Thyroid gland (tissue), 4 donors: ENCODE measurements around the gene MBTPS2. TPM values are rescaled to one million over a fixed set of nuclear protein-coding genes. Genes with fewer than 3 reads are reported as not detected.

Source experiments
- DNase-seq, 2 donors: peaks; one replicate each; pipeline ENCODE4 v3.0.0-alpha.2; 2019
- H3K27ac ChIP-seq, 3 donors: fragments of 200-600 bp; sonication (generic); 1 replicate in 2 of 3; 2 replicates in 1 of 3; pipeline ENCODE4 v1.5.1; 2016 to 2019; ENCODE audit warnings: mild to moderate bottlenecking in 1 of 3, moderate library complexity in 1 of 3
- H3K27me3 ChIP-seq: fragments of 200-600 bp; sonication (generic); one replicate; pipeline ENCODE4 v1.5.1; 2019
- H3K36me3 ChIP-seq, 2 donors: fragments of 200-600 bp; sonication (generic); one replicate each; pipeline ENCODE4 v1.5.1; 2016 to 2019
- H3K4me1 ChIP-seq, 2 donors: fragments of 200-600 bp; sonication (generic); one replicate each; pipeline ENCODE4 v1.5.1; 2017 to 2019
- H3K4me3 ChIP-seq, 3 donors: fragments of 200-600 bp; sonication (generic); replicated peaks in 1 of 3; 1 replicate in 2 of 3; 2 replicates in 1 of 3; pipeline ENCODE4 v1.5.1; 2016; ENCODE audit warnings: mild to moderate bottlenecking in 1 of 3
- H3K9me3 ChIP-seq: fragments of 200-600 bp; sonication (generic); one replicate; pipeline ENCODE4 v1.5.1; 2017
- CTCF ChIP-seq, 6 experiments: fragments of 200-600 bp in 3 of 6; fragments of 450-650 bp in 3 of 6; sonication (generic) in 3 of 6; IDR thresholded peaks; one replicate each; pipeline ENCODE4 v1.5.1; 2016 to 2019; ENCODE audit warnings: antibody characterized with exemption in 6 of 6, mild to moderate bottlenecking in 2 of 6, inconsistent platforms in 1 of 6, moderate library complexity in 1 of 6
- POLR2A ChIP-seq, 2 donors: fragments of 450-650 bp; IDR thresholded peaks; one replicate each; pipeline ENCODE4 v1.6.1; 2017; ENCODE audit warnings: antibody characterized with exemption in 2 of 2, mild to moderate bottlenecking in 2 of 2, moderate library complexity in 1 of 2
- WGBS, 2 donors: methylation state at CpG; one replicate each; pipeline ENCODE4 v1.1.5; 2017; 5-methylcytosine and 5-hydroxymethylcytosine counted together
- intact Hi-C: fragments of 100-400 bp; cut with DNase I; formaldehyde crosslinking; loops from one replicate; pipeline ENCODE4 v1.15.1; 2023
- total RNA-seq, 4 donors: library from RNA; depleted of rRNA; stranded (reverse); fragments of >200 nt; gene quantifications; one replicate each; pipeline ENCODE4 v1.2.3, GENCODE V29; 2016

MBTPS2 gene
- total RNA-seq, 4 donors from 2014 or later: 9.6 to 13.9 (median 12.2) TPM

GRCh38 chrX:21926527-21927278, 87.3 kb downstream of the MBTPS2 start:
- Histone ChIP-seq H3K4me3 (no peak overlapping the region), H3K9me3 (no peaks in the 10 kb centered on the region), H3K36me3 (no peaks in the 10 kb centered on the region), H3K4me1 (no peaks in the 10 kb centered on the region), H3K27ac (no peak overlapping the region), H3K27me3 (no peaks in the 10 kb centered on the region)
- 69 to 75% methylated on average over 6 of the region's 6 CpGs for WGBS, 2 donors
- intact Hi-C loops: no loop called here
- DNase-seq: no peak
- TF ChIP-seq POLR2A (IDR thresholded peaks at IDR 0.05): no peak
- no peak for TF ChIP-seq CTCF (IDR thresholded peaks at IDR 0.05)

GRCh38 chrX:21929209-21929608, 89.8 kb downstream of the MBTPS2 start:
- Histone ChIP-seq H3K27me3 (no peaks in the 10 kb centered on the region), H3K27ac (no peak overlapping the region), H3K9me3 (no peaks in the 10 kb centered on the region), H3K4me1 (no peaks in the 10 kb centered on the region), H3K36me3 (no peaks in the 10 kb centered on the region), H3K4me3 (no peak overlapping the region)
- DNase-seq: no peak
- no peak for TF ChIP-seq CTCF (IDR thresholded peaks at IDR 0.05)
- TF ChIP-seq POLR2A (IDR thresholded peaks at IDR 0.05): no peak
- WGBS, 2 donors: 92 to 97% methylated on average over 4 of the region's 4 CpGs
- intact Hi-C loops: no loop called here

- no peaks in the 10 kb centered on the region for H3K9me3 ChIP-seq
- H3K27me3 ChIP-seq: no peaks in the 10 kb centered on the region
- H3K4me3 ChIP-seq: no peak overlapping the region
- TF ChIP-seq CTCF (IDR thresholded peaks at IDR 0.05) (no peak), POLR2A (IDR thresholded peaks at IDR 0.05) (no peak)
- no peak overlapping the region for H3K27ac ChIP-seq
- no peaks in the 10 kb centered on the region for H3K4me1 ChIP-seq
- no peaks in the 10 kb centered on the region for H3K36me3 ChIP-seq
- DNase-seq: no peak
- WGBS, 2 donors: 90 to 92% methylated on average over 1 of the region's 1 CpG
- intact Hi-C loops: no loop called here
Measured at GRCh38 chrX:21930986-21931385, 91.6 kb downstream of the MBTPS2 start.

GRCh38 chrX:21932292-21933002, 93.0 kb downstream of the MBTPS2 start:
- no peak for TF ChIP-seq CTCF (IDR thresholded peaks at IDR 0.05)
- no peak for TF ChIP-seq POLR2A (IDR thresholded peaks at IDR 0.05)
- no peak overlapping the region for H3K27ac ChIP-seq
- no peaks in the 10 kb centered on the region for H3K4me1 ChIP-seq
- H3K4me3 ChIP-seq: no peak overlapping the region
- H3K27me3 ChIP-seq: no peaks in the 10 kb centered on the region
- 70 to 82% methylated on average over 11 of the region's 11 CpGs for WGBS, 2 donors
- no peaks in the 10 kb centered on the region for H3K36me3 ChIP-seq
- DNase-seq: no peak
- intact Hi-C loops: no loop called here
- no peaks in the 10 kb centered on the region for H3K9me3 ChIP-seq

DNA sequence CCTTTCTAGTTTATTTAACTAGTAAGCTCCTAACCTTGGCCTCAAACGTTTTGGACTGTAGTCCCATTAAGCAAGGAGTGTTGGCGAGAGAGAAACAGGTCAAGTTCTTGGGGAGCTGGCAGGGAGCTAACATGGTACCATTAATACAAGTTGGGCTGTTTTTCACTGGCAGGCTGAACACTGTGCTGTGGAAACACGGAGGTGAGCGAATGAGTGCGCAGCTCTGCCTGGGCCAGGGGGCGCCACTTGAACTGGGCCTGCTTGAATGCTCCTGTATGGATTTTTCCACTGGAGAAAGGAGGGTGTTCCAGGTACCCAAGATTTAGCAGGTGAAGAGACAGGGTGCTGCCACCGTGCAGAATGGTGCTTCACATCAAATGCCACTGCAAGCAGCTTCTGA, 93.7 kb downstream of the MBTPS2 start:
- 85 to 88% methylated on average over 7 of the region's 7 CpGs for WGBS, 2 donors
- intact Hi-C loops: no loop called here

More for the DNA sequence above, 93.7 kb downstream of the MBTPS2 start:
- DNase-seq: no peak
- TF ChIP-seq CTCF (IDR thresholded peaks at IDR 0.05) (no peak), POLR2A (IDR thresholded peaks at IDR 0.05) (no peak)
- H3K27me3 ChIP-seq: no peaks in the 10 kb centered on the region
- no peaks in the 10 kb centered on the region for H3K9me3 ChIP-seq
- no peaks in the 10 kb centered on the region for H3K4me1 ChIP-seq
- no peak overlapping the region for H3K4me3 ChIP-seq
- no peak overlapping the region for H3K27ac ChIP-seq
- H3K36me3 ChIP-seq: no peaks in the 10 kb centered on the region
